KOPT-K1 (cell line): ENCODE measurements around the gene SLC45A1.

Source experiments
- H3K27ac ChIP-seq: fragments of 200-600 bp; sonication (generic); 2 replicates; pipeline ENCODE4 v1.5.1; 2016; ENCODE audit warnings: antibody characterized with exemption, mild to moderate bottlenecking, low read depth, low read length; ENCODE audit not compliant: poor library complexity, severe bottlenecking
- H3K36me3 ChIP-seq: fragments of 200-600 bp; sonication (generic); 2 replicates; pipeline ENCODE4 v1.5.1; 2017; ENCODE audit warnings: antibody characterized with exemption, mild to moderate bottlenecking, low read length, moderate library complexity; ENCODE audit not compliant: insufficient read depth
- H3K9me3 ChIP-seq: fragments of 200-600 bp; sonication (generic); 2 replicates; pipeline ENCODE4 v1.5.1; 2017; ENCODE audit warnings: antibody characterized with exemption, low read length, mild to moderate bottlenecking; ENCODE audit not compliant: insufficient read depth, poor library complexity, severe bottlenecking

Gene SLC45A1

GRCh38 chr1:8361198-8361849 lies 43.4 kb downstream of the SLC45A1 start:
- no peak overlapping the region for H3K27ac ChIP-seq
- no peaks in the 10 kb centered on the region for H3K9me3 ChIP-seq
- H3K36me3 ChIP-seq: peaks cover 71% of the 10 kb centered on the region

GRCh38 chr1:8362701-8363101 lies 44.8 kb downstream of the SLC45A1 start:
- H3K36me3 ChIP-seq: peaks cover 58% of the 10 kb centered on the region
- H3K9me3 ChIP-seq: no peaks in the 10 kb centered on the region
- H3K27ac ChIP-seq: no peak overlapping the region

- Histone ChIP-seq H3K27ac (no peak overlapping the region), H3K9me3 (no peaks in the 10 kb centered on the region), H3K36me3 (peaks cover 52% of the 10 kb centered on the region; the same call in 1 of the 2 replicates)
Observed at GRCh38 chr1:8363186-8363766, 45.4 kb downstream of the SLC45A1 start.

GRCh38 chr1:8363767-8364301 lies 45.9 kb downstream of the SLC45A1 start:
- H3K9me3 ChIP-seq: no peaks in the 10 kb centered on the region
- H3K27ac ChIP-seq: no peak overlapping the region
- peaks cover 47% of the 10 kb centered on the region; the same call in 1 of the 2 replicates for H3K36me3 ChIP-seq

GRCh38 chr1:8364528-8365442 lies 46.9 kb downstream of the SLC45A1 start:
- Histone ChIP-seq H3K36me3 (peaks cover 37% of the 10 kb centered on the region; the same call in 1 of the 2 replicates), H3K9me3 (no peaks in the 10 kb centered on the region), H3K27ac (no peak overlapping the region)

- no peaks in the 10 kb centered on the region for H3K9me3 ChIP-seq
- H3K27ac ChIP-seq: no peak overlapping the region
- H3K36me3 ChIP-seq: peaks cover 36% of the 10 kb centered on the region; the same call in 1 of the 2 replicates
Observed at GRCh38 chr1:8365661-8366362, 47.9 kb downstream of the SLC45A1 start.

- Histone ChIP-seq H3K27ac (no peak overlapping the region), H3K9me3 (no peaks in the 10 kb centered on the region), H3K36me3 (peaks cover 18% of the 10 kb centered on the region; the same call in 1 of the 2 replicates)
Observed at GRCh38 chr1:8367571-8368194, 49.8 kb downstream of the SLC45A1 start.

GRCh38 chr1:8368956-8369639 lies 51.2 kb downstream of the SLC45A1 start:
- no peaks in the 10 kb centered on the region for H3K9me3 ChIP-seq
- H3K36me3 ChIP-seq: peaks cover 8% of the 10 kb centered on the region; the same call in 1 of the 2 replicates
- H3K27ac ChIP-seq: no peak overlapping the region

- Histone ChIP-seq H3K9me3 (no peaks in the 10 kb centered on the region), H3K27ac (no peak overlapping the region), H3K36me3 (peaks cover 4% of the 10 kb centered on the region; the same call in 1 of the 2 replicates)
Observed at GRCh38 chr1:8370046-8370881, 52.4 kb downstream of the SLC45A1 start.

- Histone ChIP-seq H3K9me3 (no peaks in the 10 kb centered on the region), H3K27ac (no peak overlapping the region), H3K36me3 (no peaks in the 10 kb centered on the region)
Observed at GRCh38 chr1:8370905-8371315, 53.0 kb downstream of the SLC45A1 start.

- no peaks in the 10 kb centered on the region for H3K36me3 ChIP-seq
- H3K27ac ChIP-seq: no peak overlapping the region
- H3K9me3 ChIP-seq: no peaks in the 10 kb centered on the region
Observed at GRCh38 chr1:8371372-8371991, 53.6 kb downstream of the SLC45A1 start.

- Histone ChIP-seq H3K27ac (no peak overlapping the region), H3K9me3 (no peaks in the 10 kb centered on the region), H3K36me3 (no peaks in the 10 kb centered on the region)
Observed at GRCh38 chr1:8373125-8373524, 55.2 kb downstream of the SLC45A1 start.
